GM10266 (cell line): ENCODE measurements around the gene STX8.

Source experiments
- DNase-seq: peaks from one replicate; pipeline ENCODE4 v3.0.0; 2012; ENCODE audit errors: extremely low spot score
- CTCF ChIP-seq: IDR thresholded peaks from 2 replicates; pipeline ENCODE4 v1.5.1; 2012; ENCODE audit warnings: mild to moderate bottlenecking, low read depth; ENCODE audit not compliant: control insufficient read depth, insufficient read depth; ENCODE audit errors: missing control alignments

Gene STX8

GRCh38 chr17:9227819-9228407 lies 347.7 kb downstream of the STX8 start:
- no peak for TF ChIP-seq CTCF
- no peak for DNase-seq

GRCh38 chr17:9226794-9227135 lies 348.9 kb downstream of the STX8 start:
- TF ChIP-seq CTCF: no peak
- DNase-seq: no peak

- no peak for TF ChIP-seq CTCF
- no peak for DNase-seq
Measured at GRCh38 chr17:9226130-9226793, 349.4 kb downstream of the STX8 start.

GRCh38 chr17:9225305-9226101 lies 350.1 kb downstream of the STX8 start:
- no peak for TF ChIP-seq CTCF
- no peak for DNase-seq

GRCh38 chr17:9224485-9224884 lies 351.1 kb downstream of the STX8 start:
- DNase-seq: no peak
- TF ChIP-seq CTCF: no peak

- no peak for DNase-seq
- no peak for TF ChIP-seq CTCF
Measured at GRCh38 chr17:9223531-9223930, 352.1 kb downstream of the STX8 start.

GRCh38 chr17:9221922-9222180 lies 353.8 kb downstream of the STX8 start:
- DNase-seq: no peak
- no peak for TF ChIP-seq CTCF
